ENCODE results near the gene GJB2. TPM values are rescaled to one million over a fixed set of nuclear protein-coding genes. Genes with fewer than 3 reads are reported as not detected.

Gene GJB2
- total RNA-seq, 1 donor from 2014 or later = 3.9 TPM

DNA sequence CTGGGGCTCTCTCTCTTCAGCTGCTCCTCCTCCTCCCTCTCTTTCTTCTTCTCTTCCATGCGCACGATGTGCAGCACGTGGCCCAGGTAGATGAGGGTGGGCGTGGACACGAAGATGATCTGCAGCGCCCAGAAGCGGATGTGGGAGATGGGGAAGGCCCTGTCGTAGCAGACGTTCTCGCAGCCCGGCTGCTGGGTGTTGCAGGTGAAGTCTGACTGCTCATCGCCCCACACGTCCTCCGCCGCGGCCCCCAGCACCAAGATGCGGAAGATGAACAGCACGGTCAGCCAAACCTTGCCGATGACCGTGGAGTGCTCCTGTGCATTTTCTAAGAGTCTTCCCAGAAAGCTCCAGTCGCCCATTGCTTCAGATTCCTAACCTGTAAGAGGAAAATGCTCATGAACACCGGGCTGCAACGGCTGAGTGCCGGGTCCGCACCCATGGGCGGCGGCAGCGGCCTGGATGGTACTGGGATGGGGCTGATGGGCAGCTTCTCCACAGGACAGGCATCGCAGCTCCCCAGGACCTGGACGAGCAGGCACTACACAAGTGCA, 49.7 kb downstream of the GJB2 start:
- intact Hi-C loops (cut with micrococcal nuclease) = no loop called here

DNA sequence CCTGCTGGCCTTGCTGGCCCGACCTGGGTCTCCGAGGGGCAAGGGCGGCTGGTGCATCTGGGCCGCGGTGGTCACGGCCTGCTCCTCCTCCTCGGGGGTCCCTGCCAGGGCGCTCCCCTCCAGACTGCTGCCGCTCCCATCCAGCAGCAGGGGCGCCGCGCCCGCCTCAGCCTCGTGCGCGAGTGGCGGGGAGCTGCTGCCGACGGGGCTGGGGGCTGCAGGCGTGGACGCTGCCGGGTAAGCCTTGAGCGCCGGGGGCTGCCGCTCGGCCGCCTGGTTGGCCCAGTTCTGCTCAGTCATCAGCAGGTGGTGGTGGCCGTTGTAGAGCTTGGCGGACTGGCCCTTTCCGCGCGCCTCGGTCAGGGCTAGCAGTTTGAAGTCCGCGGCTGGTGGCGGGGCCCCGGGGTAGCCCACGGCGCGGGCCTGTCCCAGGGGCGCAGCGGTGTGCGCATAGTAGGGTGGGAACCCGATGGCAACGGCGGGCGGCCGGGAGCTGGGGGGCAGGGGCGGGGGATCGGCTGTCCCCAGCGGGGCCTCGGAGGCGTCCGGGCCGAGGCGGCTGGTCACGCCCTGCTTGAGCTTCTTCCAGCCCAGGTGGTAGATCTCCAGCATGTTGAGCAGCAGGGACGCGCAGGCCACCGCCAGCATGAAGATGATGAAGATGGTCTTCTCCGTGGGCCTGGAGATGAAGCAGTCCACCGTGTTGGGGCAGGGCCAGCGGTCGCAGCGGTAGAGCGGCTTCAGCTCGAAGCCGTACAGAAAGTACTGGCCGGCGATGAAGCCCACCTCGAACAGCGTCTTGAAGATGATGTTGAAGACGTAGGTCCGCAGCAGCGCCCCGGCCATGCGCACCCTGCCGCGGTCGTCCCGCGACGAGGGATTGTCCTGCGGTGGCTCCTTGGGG, 50.5 kb downstream of the GJB2 start:
- intact Hi-C loops (cut with micrococcal nuclease) = no loop called here

DNA sequence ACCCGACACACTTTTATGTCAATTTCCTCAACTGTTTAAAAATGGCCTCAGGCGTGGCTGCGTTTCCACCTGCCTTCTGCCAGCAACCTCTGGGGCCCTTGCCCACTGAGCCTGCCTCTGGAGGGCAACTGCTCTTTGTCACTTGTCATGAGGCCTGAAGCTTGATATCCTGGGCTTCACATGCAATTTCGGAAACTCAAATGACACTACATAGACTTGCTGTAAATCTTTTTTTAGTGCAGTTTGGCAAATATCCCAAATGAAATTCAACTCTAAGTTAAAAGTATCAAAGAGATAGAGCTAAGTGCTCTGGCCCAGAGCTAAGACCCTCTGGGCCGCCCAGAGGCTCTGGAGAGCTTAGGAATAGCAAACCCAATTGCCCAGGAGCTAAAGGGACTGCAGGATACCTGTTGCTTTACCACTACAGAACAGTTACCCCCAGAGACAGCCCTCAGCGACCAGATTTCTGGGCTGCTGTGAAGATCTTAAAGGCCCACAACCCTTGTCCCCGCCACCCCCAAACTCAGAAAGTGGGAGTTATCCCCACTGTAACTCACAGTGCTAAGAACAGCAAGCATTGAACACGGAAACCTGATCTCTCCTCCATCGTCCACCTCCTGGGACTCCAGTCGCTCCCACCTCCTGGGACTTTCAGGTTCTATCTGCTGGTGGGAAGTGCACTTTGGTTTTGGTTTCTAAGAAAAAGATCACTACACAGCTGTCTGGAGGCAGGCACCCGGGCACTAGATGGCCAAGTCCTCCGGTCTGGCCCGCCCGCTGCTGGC, 51.3 kb downstream of the GJB2 start:
- intact Hi-C loops (cut with micrococcal nuclease) = no loop called here

DNA sequence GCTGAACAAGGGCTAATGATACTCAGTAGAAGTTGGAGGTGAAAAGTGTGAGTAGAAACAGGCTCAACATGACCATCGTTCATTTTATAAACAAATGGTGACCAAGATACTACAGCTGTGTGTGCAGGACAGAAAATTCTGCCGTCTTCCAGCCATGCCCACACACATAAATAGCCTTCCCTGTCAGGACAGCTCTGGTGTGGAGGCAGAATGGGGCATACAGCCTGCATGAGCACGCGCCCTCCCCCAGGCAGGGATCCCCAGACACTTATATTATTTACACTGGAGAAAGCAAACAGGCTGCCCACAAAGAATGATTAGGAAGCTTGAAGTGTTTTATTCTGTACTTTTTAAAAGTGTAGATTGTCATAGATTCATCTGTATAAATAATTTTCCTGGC, 52.3 kb downstream of the GJB2 start:
- intact Hi-C loops (cut with micrococcal nuclease) = no loop called here

DNA sequence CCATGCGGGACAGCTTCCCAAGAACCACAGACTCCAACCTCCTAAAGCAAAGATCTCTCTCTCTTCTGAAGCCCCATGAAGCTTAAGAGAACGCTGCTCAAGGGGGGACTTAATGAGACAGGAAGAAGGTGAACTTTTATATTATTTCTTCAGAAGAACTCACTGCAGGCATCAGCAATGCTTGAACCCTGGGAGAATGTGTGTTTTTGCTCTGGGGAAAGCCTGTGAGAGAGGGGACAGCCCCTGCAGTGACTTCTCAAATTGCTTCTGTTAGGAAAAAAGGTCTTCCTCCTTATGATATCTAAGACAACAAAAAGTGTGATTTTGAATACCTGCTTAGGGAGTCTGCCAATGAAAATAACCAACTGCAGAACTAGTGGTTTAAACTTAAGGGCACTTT, 54.9 kb downstream of the GJB2 start:
- intact Hi-C loops (cut with micrococcal nuclease) = no loop called here

Other genes starting within 250 kb of the GJB2 start
- 48.2 and 58.8 TPM in 2 replicates for gene ZMYM2, start 234.2 kb downstream of the GJB2 start, total RNA-seq
- gene GJA3, start 31.9 kb downstream of the GJB2 start, total RNA-seq = 0.05 TPM in 1 of 2 replicates, not detected in the other
- gene GJB6, start 39.4 kb upstream of the GJB2 start, total RNA-seq = 0.96 and 1.3 TPM in 2 replicates